ENCODE results near the gene HIBCH.

- TF ChIP-seq, protein P1, sequence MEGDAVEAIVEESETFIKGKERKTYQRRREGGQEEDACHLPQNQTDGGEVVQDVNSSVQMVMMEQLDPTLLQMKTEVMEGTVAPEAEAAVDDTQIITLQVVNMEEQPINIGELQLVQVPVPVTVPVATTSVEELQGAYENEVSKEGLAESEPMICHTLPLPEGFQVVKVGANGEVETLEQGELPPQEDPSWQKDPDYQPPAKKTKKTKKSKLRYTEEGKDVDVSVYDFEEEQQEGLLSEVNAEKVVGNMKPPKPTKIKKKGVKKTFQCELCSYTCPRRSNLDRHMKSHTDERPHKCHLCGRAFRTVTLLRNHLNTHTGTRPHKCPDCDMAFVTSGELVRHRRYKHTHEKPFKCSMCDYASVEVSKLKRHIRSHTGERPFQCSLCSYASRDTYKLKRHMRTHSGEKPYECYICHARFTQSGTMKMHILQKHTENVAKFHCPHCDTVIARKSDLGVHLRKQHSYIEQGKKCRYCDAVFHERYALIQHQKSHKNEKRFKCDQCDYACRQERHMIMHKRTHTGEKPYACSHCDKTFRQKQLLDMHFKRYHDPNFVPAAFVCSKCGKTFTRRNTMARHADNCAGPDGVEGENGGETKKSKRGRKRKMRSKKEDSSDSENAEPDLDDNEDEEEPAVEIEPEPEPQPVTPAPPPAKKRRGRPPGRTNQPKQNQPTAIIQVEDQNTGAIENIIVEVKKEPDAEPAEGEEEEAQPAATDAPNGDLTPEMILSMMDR (IDR thresholded peaks at IDR 0.05), result no peak
- TF ChIP-seq EZH2 (IDR thresholded peaks at IDR 0.05), result no peak
Observed at GRCh38 chr2:190217616-190218015, 102.0 kb downstream of the HIBCH start.
